ENCODE measurements around the gene SPATA2. TPM values are rescaled to one million over a fixed set of nuclear protein-coding genes. Genes with fewer than 3 reads are reported as not detected.
"Not testable (repeated sequence)": the region's sequence is repeated elsewhere in the genome, so short reads cannot be mapped to it uniquely, and the experiment has no call there.

SPATA2 gene
- 3.1 and 3.5 TPM in 2 replicates for total RNA-seq (2014; rRNA removed; shearing (Covaris generic); ENCODE audit: low replicate concordance)

- Histone ChIP-seq H3K4me2 (ENCODE audit: low read depth, low read length, poor library complexity, severe bottlenecking) (peak within 1 kb of the TSS; percentile 75), H4K20me1 (ENCODE audit: insufficient read depth, low read depth, low read length) (peaks cover 7% of the 10 kb centered on the region; the same call in 1 of the 2 replicates), H3K9me2 (replicated peaks; ENCODE audit: insufficient read depth, low read length) (no peaks in the 10 kb centered on the region), H3K36me3 (ENCODE audit: insufficient read depth, low read length) (no peaks in the 10 kb centered on the region), H3K27me3 (ENCODE audit: low read length) (no peaks in the 10 kb centered on the region), H3K79me2 (ENCODE audit: low read length) (peaks cover 45% of the 10 kb centered on the region), H3K4me3 (ENCODE audit: low read length) (peak within 1 kb of the TSS; percentile 94), H2AFZ (ENCODE audit: low read length) (peak within 1 kb of the TSS; percentile 99), H3K9me3 (ENCODE audit: low read length) (no peaks in the 10 kb centered on the region), H3K27ac (ENCODE audit: low read length) (peak within 1 kb of the TSS; percentile 92), H3K4me1 (ENCODE audit: low read length) (peaks cover 25% of the 10 kb centered on the region), H3K9ac (ENCODE audit: low read length) (peak within 1 kb of the TSS; percentile 89)
- DNase-seq, result peak; percentile 96
Observed at GRCh38 chr20:49915380-49916145, at the start of gene SPATA2. Gene SPATA2, minus strand, starts transcription at chr20:49915529. Its CDS starts 7,039 bp downstream, at chr20:49908490.

- no peak overlapping the region for H3K27ac ChIP-seq (ENCODE audit: low read length)
- no peaks in the 10 kb centered on the region for H4K20me1 ChIP-seq (ENCODE audit: insufficient read depth, low read depth, low read length)
- H3K4me1 ChIP-seq (ENCODE audit: low read length), result no peaks in the 10 kb centered on the region
- no peak overlapping the region for H3K4me2 ChIP-seq (ENCODE audit: low read depth, low read length, poor library complexity, severe bottlenecking)
- H2AFZ ChIP-seq (ENCODE audit: low read length), result no peak overlapping the region
- H3K9me3 ChIP-seq (ENCODE audit: low read length), result no peaks in the 10 kb centered on the region
- no peaks in the 10 kb centered on the region for H3K9me2 ChIP-seq (replicated peaks; ENCODE audit: insufficient read depth, low read length)
- no peaks in the 10 kb centered on the region for H3K79me2 ChIP-seq (ENCODE audit: low read length)
- H3K4me3 ChIP-seq (ENCODE audit: low read length), result no peak overlapping the region
- H3K27me3 ChIP-seq (ENCODE audit: low read length), result no peaks in the 10 kb centered on the region
- no peaks in the 10 kb centered on the region for H3K36me3 ChIP-seq (ENCODE audit: insufficient read depth, low read length)
- no peak for DNase-seq
- no peak overlapping the region for H3K9ac ChIP-seq (ENCODE audit: low read length)
Observed at GRCh38 chr20:49961413-49961812, 46.1 kb upstream of the SPATA2 start.

GRCh38 chr20:49957089-49957938, 42.0 kb upstream of the SPATA2 start:
- H3K9me2 ChIP-seq (replicated peaks; ENCODE audit: insufficient read depth, low read length); DNase-seq; H3K27me3 ChIP-seq (ENCODE audit: low read length); H4K20me1 ChIP-seq (ENCODE audit: insufficient read depth, low read depth, low read length); H3K9ac ChIP-seq (ENCODE audit: low read length); H3K36me3 ChIP-seq (ENCODE audit: insufficient read depth, low read length); H3K4me2 ChIP-seq (ENCODE audit: low read depth, low read length, poor library complexity, severe bottlenecking); H3K9me3 ChIP-seq (ENCODE audit: low read length); H3K27ac ChIP-seq (ENCODE audit: low read length); H3K4me3 ChIP-seq (ENCODE audit: low read length); H3K79me2 ChIP-seq (ENCODE audit: low read length); H3K4me1 ChIP-seq (ENCODE audit: low read length); H2AFZ ChIP-seq (ENCODE audit: low read length): not testable (repeated sequence)

GRCh38 chr20:49956689-49957088, 41.4 kb upstream of the SPATA2 start:
- H3K27me3 ChIP-seq (ENCODE audit: low read length), result no peaks in the 10 kb centered on the region
- H2AFZ ChIP-seq (ENCODE audit: low read length), result no peak overlapping the region
- no peak overlapping the region for H3K9ac ChIP-seq (ENCODE audit: low read length)
- H3K27ac ChIP-seq (ENCODE audit: low read length), result no peak overlapping the region
- H3K4me3 ChIP-seq (ENCODE audit: low read length), result no peak overlapping the region
- no peaks in the 10 kb centered on the region for H4K20me1 ChIP-seq (ENCODE audit: insufficient read depth, low read depth, low read length)
- no peaks in the 10 kb centered on the region for H3K4me1 ChIP-seq (ENCODE audit: low read length)
- 0 out of 2 replicates have a peak, but pooled peaks cover 7% of the 10 kb centered on the region for H3K36me3 ChIP-seq (ENCODE audit: insufficient read depth, low read length)
- DNase-seq, result no peak
- no peaks in the 10 kb centered on the region for H3K79me2 ChIP-seq (ENCODE audit: low read length)
- no peaks in the 10 kb centered on the region for H3K9me2 ChIP-seq (replicated peaks; ENCODE audit: insufficient read depth, low read length)
- no peaks in the 10 kb centered on the region for H3K9me3 ChIP-seq (ENCODE audit: low read length)
- no peak overlapping the region for H3K4me2 ChIP-seq (ENCODE audit: low read depth, low read length, poor library complexity, severe bottlenecking)

GRCh38 chr20:49955830-49956396, 40.6 kb upstream of the SPATA2 start:
- H3K27ac ChIP-seq (ENCODE audit: low read length); H2AFZ ChIP-seq (ENCODE audit: low read length); H3K9ac ChIP-seq (ENCODE audit: low read length); DNase-seq; H3K79me2 ChIP-seq (ENCODE audit: low read length); H4K20me1 ChIP-seq (ENCODE audit: insufficient read depth, low read depth, low read length); H3K4me1 ChIP-seq (ENCODE audit: low read length); H3K4me3 ChIP-seq (ENCODE audit: low read length); H3K9me2 ChIP-seq (replicated peaks; ENCODE audit: insufficient read depth, low read length); H3K9me3 ChIP-seq (ENCODE audit: low read length); H3K27me3 ChIP-seq (ENCODE audit: low read length); H3K4me2 ChIP-seq (ENCODE audit: low read depth, low read length, poor library complexity, severe bottlenecking): not testable (repeated sequence)
- peaks cover 12% of the 10 kb centered on the region; the same call in 1 of the 2 replicates for H3K36me3 ChIP-seq (ENCODE audit: insufficient read depth, low read length)

GRCh38 chr20:49955167-49955566, 39.8 kb upstream of the SPATA2 start:
- Histone ChIP-seq H3K4me3 (ENCODE audit: low read length) (no peak overlapping the region), H3K4me2 (ENCODE audit: low read depth, low read length, poor library complexity, severe bottlenecking) (no peak overlapping the region), H3K9me3 (ENCODE audit: low read length) (no peaks in the 10 kb centered on the region), H3K27me3 (ENCODE audit: low read length) (no peaks in the 10 kb centered on the region), H3K79me2 (ENCODE audit: low read length) (no peaks in the 10 kb centered on the region), H3K36me3 (ENCODE audit: insufficient read depth, low read length) (peaks cover 18% of the 10 kb centered on the region), H3K9me2 (replicated peaks; ENCODE audit: insufficient read depth, low read length) (no peaks in the 10 kb centered on the region), H3K4me1 (ENCODE audit: low read length) (no peaks in the 10 kb centered on the region), H3K9ac (ENCODE audit: low read length) (no peak overlapping the region), H4K20me1 (ENCODE audit: insufficient read depth, low read depth, low read length) (no peaks in the 10 kb centered on the region), H2AFZ (ENCODE audit: low read length) (no peak overlapping the region), H3K27ac (ENCODE audit: low read length) (no peak overlapping the region)
- DNase-seq, result no peak

GRCh38 chr20:49951151-49951550, 35.8 kb upstream of the SPATA2 start:
- no peaks in the 10 kb centered on the region for H3K9me2 ChIP-seq (replicated peaks; ENCODE audit: insufficient read depth, low read length)
- H3K27ac ChIP-seq (ENCODE audit: low read length), result no peak overlapping the region
- no peaks in the 10 kb centered on the region for H3K4me1 ChIP-seq (ENCODE audit: low read length)
- H4K20me1 ChIP-seq (ENCODE audit: insufficient read depth, low read depth, low read length), result no peaks in the 10 kb centered on the region
- no peak overlapping the region for H2AFZ ChIP-seq (ENCODE audit: low read length)
- peaks cover 35% of the 10 kb centered on the region for H3K36me3 ChIP-seq (ENCODE audit: insufficient read depth, low read length)
- H3K27me3 ChIP-seq (ENCODE audit: low read length), result no peaks in the 10 kb centered on the region
- 0 out of 2 replicates have a peak, but pooled peaks cover 2% of the 10 kb centered on the region for H3K79me2 ChIP-seq (ENCODE audit: low read length)
- DNase-seq, result no peak
- H3K4me3 ChIP-seq (ENCODE audit: low read length), result no peak overlapping the region
- H3K9ac ChIP-seq (ENCODE audit: low read length), result no peak overlapping the region
- no peak overlapping the region for H3K4me2 ChIP-seq (ENCODE audit: low read depth, low read length, poor library complexity, severe bottlenecking)
- no peaks in the 10 kb centered on the region for H3K9me3 ChIP-seq (ENCODE audit: low read length)

Measured in Karpas-422 (cell line).